ENCODE data around the gene PLD2.
A peak's percentile ranks its signal among the peaks of the same experiment; 100 is the strongest.

Gene PLD2

GRCh38 chr17:4833178-4833940 is 26.4 kb downstream of the PLD2 start, which contains the start of gene MINK1 (continued):
- peak; percentile 76; the same call in 1 of the 2 replicates for TF ChIP-seq ZBTB10 (tag by site-specific recombination; IDR thresholded peaks at IDR 0.05)
- TF ChIP-seq ZNF707 (tag by site-specific recombination; IDR thresholded peaks at IDR 0.05), result no peak
- TF ChIP-seq ZNF658 (tag by site-specific recombination; IDR thresholded peaks at IDR 0.05), result no peak
- no peak for TF ChIP-seq ZNF350 (tag by site-specific recombination; IDR thresholded peaks at IDR 0.05)
- peak; percentile 19; the same call in 1 of the 2 replicates for TF ChIP-seq ZBTB7A (tag by site-specific recombination; IDR thresholded peaks at IDR 0.05; ENCODE audit: low read depth)
- no peak for TF ChIP-seq BCL6B (tag by site-specific recombination; IDR thresholded peaks at IDR 0.05)
- no peak for TF ChIP-seq SCRT1 (tag by site-specific recombination; IDR thresholded peaks at IDR 0.05; ENCODE audit: borderline replicate concordance)
- no peak for TF ChIP-seq ZNF449 (tag by site-specific recombination; IDR thresholded peaks at IDR 0.05)
- no peak; the same call in 1 of the 2 replicates for TF ChIP-seq ZXDB (tag by site-specific recombination; IDR thresholded peaks at IDR 0.05)
- no peak for TF ChIP-seq TRIM28 (IDR thresholded peaks at IDR 0.05; ENCODE audit: borderline replicate concordance, low read length)
- TF ChIP-seq ZNF514 (tag by site-specific recombination; IDR thresholded peaks at IDR 0.05), result no peak
- TF ChIP-seq ZNF830 (tag by site-specific recombination; IDR thresholded peaks at IDR 0.05; ENCODE audit: low read depth), result no peak
- TF ChIP-seq HOXD13 (CRISPR knock-in tag; IDR thresholded peaks at IDR 0.05; ENCODE audit: borderline replicate concordance), result no peak
- peak; percentile 71 for TF ChIP-seq ZBTB20 (tag by site-specific recombination; IDR thresholded peaks at IDR 0.05)
- no peak for TF ChIP-seq ZBTB17 (tag by site-specific recombination; IDR thresholded peaks at IDR 0.05)
- no peak for TF ChIP-seq ZNF837 (tag by site-specific recombination; IDR thresholded peaks at IDR 0.05)
- TF ChIP-seq SP2 (tag by site-specific recombination; IDR thresholded peaks at IDR 0.05), result peak; percentile 72
- TF ChIP-seq ZNF157 (tag by site-specific recombination; IDR thresholded peaks at IDR 0.05), result no peak
- no peak for TF ChIP-seq OSR2 (tag by site-specific recombination; IDR thresholded peaks at IDR 0.05)
- TF ChIP-seq ZBTB49 (tag by site-specific recombination; IDR thresholded peaks at IDR 0.05; ENCODE audit: low read depth), result no peak
- no peak for TF ChIP-seq ZNF133 (tag by site-specific recombination; IDR thresholded peaks at IDR 0.05)
- TF ChIP-seq ZNF48 (tag by site-specific recombination; IDR thresholded peaks at IDR 0.05), result no peak
- peak; percentile 85 for TF ChIP-seq ZIC2 (tag by site-specific recombination; IDR thresholded peaks at IDR 0.05)
- no peak for TF ChIP-seq ZNF335 (tag by site-specific recombination; conservative IDR thresholded peaks at IDR 0.05)
- TF ChIP-seq ZNF18 (tag by site-specific recombination; IDR thresholded peaks at IDR 0.05), result no peak
- no peak for TF ChIP-seq SALL2 (tag by site-specific recombination; IDR thresholded peaks at IDR 0.05; ENCODE audit: borderline replicate concordance)
- no peak; the same call in 1 of the 2 replicates for TF ChIP-seq GLI4 (tag by site-specific recombination; IDR thresholded peaks at IDR 0.05)
- no peak for TF ChIP-seq ZNF555 (tag by site-specific recombination; conservative IDR thresholded peaks at IDR 0.05)
- TF ChIP-seq ZNF175 (tag by site-specific recombination; IDR thresholded peaks at IDR 0.05), result no peak
- TF ChIP-seq ZNF114 (tag by site-specific recombination; IDR thresholded peaks at IDR 0.05), result no peak
- no peak for TF ChIP-seq ZFP69B (tag by site-specific recombination; IDR thresholded peaks at IDR 0.05)
- no peak for TF ChIP-seq PRDM1 (tag by site-specific recombination; IDR thresholded peaks at IDR 0.05)
- TF ChIP-seq ZFP41 (tag by site-specific recombination; IDR thresholded peaks at IDR 0.05; ENCODE audit: borderline replicate concordance), result no peak

Measured in HEK293 (cell line).